ENCODE results near the gene HMG20A.

HMG20A gene

DNA sequence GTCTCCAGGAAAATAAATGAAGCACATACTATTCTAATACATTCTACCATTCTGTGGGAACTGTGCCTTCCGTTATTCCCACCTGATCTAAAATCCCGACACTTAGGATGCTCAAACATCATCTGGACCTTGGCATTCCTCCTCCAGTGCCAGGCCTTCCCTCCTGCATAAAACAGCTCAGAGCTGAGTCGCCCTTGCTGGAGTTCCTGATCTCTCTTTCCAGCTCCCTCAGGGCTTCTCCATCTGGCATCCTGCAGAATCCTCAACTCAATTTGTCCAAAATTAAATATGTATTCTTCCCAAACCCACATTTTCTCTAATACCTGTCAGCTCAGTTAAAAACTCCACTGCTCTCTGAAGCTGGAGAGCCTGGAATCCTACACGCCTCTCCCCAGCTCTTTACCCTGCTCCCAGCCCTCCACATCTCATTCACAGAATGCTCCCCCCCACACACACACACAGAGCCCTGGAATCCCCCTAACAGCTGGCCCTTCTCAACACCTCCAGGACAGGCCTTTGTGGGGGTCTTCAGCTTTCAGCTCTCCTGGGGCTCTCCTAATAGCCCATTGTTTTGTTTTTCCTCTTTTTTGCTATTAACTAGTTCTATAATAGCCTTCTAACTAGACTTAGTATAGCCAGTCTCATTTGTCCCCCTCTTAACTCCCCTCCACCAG lies 78.5 kb downstream of the HMG20A start:
- DNase-seq (ENCODE audit: low read depth in 2 of 2), result no peak

DNA sequence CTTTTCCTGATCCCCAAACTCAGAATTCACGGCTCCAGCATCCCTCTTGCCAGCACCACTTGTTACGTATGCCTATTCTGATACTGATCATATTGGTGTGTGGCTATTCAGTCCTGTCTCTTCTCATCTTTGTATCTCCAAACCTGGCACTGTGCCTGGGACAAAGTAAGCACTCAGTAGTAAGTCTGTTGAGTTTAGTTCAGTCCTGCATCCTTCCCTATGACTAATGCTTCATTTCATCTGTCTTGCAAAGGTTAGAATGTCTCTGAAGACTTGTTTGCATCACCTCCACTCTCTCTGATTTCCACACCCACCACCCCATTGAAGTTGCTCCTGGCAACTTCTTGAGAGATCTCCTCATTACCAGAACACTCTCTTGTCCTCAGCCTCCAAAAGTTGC lies 80.3 kb downstream of the HMG20A start:
- no peak for DNase-seq (ENCODE audit: low read depth in 2 of 2)

GRCh38 chr15:77502379-77503095 lies 81.8 kb downstream of the HMG20A start:
- DNase-seq (ENCODE audit: low read depth in 2 of 2), result no peak

GRCh38 chr15:77503240-77503639 lies 82.6 kb downstream of the HMG20A start:
- DNase-seq (ENCODE audit: low read depth in 2 of 2), result no peak

DNA sequence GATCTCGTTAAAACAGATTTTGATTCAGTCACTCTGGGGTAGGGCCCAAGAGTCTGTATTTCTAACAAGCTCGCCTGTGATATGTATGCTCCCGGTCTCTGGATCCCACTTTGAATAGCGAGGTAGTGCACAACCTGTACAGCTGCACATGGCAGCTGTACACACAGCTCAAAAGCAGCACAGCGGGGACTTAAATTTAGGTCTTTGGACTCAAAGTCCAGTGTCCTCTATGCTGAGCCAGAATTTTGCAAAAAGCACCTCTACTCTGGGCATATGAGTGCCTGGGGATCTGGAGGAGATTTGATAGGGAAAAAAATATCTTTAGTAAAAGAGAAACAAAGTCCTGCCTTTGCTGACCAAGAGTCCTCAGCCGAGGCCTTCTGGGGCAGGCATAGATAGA lies 83.1 kb downstream of the HMG20A start:
- no peak for DNase-seq (ENCODE audit: low read depth in 2 of 2)

GRCh38 chr15:77504306-77504705 lies 83.6 kb downstream of the HMG20A start:
- no peak for DNase-seq (ENCODE audit: low read depth in 2 of 2)

GRCh38 chr15:77504871-77505270 lies 84.2 kb downstream of the HMG20A start:
- no peak for DNase-seq (ENCODE audit: low read depth in 2 of 2)

DNA sequence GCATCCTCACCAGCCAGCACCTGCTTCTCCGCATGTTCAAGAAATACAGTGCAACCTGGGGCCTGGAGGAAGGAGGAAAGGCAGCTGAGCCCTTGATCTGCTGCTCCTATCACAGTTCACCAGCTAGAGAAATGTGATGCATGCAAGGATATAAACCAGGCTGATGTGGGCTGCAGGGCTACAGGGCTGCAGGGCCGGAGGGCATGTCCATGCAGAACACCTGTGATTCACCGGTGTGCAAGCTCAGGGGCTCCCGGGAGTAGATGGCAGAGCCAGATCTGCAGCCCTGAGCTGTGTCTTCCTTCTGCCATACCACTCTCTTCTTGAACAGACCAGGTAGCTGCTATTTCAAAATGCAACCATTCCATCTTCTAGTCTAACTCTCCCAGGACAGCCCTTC lies 84.9 kb downstream of the HMG20A start:
- no peak for DNase-seq (ENCODE audit: low read depth in 2 of 2)

DNA sequence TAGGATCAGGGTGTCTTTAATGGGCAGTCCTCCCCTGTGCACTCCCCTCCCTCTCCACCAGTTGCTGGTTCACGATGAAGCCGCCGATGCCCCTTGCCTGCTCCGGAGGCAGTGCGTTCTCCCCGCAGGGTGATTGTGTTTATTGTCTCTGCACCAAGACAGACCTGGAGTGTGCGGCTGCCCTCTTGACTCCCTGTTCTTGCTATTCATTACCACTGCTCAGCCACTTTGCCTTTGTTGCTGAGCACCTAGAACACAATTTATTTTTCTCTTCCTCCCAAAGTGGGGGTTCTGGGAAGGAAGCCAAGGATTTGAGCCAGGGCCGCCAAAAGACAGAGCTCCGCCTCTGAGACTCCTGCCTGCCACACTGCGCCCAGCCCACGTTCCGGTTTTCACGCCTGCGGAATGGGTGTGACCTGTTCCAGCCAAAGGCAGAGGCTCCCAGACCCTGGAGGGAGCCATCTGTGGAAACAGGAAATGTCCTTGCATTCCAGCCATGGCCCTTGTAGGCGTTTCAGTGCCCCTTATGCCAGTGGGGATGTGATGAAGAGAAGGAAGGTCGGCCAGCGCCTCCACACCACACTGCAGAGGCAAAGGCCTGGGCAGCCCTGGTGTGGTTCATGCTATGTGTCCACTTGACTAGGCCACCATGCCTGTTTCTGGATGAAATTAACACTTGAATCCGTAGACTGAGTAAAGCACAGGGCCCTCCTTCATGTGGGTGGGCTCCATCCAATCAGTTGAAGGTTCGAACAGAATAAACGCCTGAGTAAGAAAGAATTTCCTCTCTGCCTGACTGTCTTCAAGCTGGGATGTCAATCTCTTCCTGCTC lies 85.8 kb downstream of the HMG20A start:
- no peak for DNase-seq (ENCODE audit: low read depth in 2 of 2)

GRCh38 chr15:77507143-77507897 lies 86.6 kb downstream of the HMG20A start:
- DNase-seq (ENCODE audit: low read depth in 2 of 2), result no peak

- DNase-seq (ENCODE audit: low read depth in 2 of 2), result no peak
Observed at GRCh38 chr15:77507911-77508310, 87.2 kb downstream of the HMG20A start.

GRCh38 chr15:77508541-77509243 lies 88.0 kb downstream of the HMG20A start:
- no peak for DNase-seq (ENCODE audit: low read depth in 2 of 2)

DNA sequence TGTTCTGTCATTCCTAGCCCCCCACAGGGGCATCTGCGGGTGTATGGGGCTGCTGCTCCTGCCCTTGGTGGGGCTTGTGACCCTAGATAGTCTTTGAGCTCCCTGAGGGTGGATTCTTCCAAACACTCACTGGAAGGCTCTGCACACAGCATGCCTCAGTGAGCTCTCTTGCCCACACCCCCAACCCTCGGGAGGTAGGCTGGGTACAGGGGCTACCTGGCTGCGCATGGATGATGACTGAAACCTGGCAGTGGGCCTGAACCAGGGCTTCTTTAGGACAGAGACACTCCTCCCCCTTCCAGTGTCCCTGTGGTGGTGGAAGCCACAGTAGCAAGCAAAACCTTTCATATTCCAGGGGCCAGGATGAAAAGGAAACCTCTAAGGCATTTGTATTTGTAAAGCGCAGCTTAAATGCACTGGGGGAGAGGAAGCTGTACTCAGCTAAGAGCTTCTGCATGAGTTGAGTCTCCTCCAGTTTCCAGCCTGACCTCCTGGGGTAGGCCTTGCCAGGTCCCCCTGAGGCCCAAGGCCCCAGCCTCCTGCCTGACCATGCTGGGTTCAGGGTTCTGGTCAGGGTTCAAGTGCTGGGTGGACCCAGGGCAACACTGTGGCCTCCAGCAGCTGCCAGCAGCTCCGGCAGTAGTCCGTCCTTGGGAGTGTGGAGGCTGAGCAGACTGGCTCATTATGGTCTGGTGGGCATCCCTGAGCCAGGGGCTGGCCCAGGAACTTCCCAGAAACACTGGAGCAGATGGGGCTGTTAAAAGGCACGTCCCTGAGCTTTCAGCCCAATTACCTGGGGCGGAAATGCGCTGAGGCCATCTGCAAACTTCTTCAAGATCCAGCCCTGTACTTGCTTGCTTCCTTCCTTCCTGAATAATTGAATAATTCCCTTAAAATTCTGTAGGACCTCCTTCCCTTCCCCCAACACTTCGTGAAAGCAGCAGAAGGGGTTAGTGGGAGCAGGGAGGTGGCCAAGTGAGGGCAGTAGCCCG lies 89.7 kb downstream of the HMG20A start:
- DNase-seq (ENCODE audit: low read depth in 2 of 2), result no peak

DNA sequence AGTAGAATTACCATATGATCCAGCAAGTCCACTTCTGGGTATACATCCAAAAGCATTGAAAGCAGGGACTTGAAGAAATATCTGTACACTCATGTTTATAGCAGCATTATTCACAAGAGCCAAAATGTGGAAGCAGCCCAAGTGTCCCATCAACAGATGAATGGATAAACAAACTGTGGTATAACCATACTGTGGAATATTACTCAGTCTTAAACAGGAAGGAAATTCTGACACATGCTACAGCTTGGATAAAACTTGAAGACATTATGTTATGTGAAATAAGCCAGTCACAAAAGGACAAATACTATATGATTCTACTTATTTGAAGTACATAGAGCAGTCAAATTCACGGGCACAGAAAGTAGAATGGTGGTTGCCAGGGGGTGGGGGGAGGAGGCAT lies 91.2 kb downstream of the HMG20A start:
- DNase-seq (ENCODE audit: low read depth in 2 of 2), result no peak

DNA sequence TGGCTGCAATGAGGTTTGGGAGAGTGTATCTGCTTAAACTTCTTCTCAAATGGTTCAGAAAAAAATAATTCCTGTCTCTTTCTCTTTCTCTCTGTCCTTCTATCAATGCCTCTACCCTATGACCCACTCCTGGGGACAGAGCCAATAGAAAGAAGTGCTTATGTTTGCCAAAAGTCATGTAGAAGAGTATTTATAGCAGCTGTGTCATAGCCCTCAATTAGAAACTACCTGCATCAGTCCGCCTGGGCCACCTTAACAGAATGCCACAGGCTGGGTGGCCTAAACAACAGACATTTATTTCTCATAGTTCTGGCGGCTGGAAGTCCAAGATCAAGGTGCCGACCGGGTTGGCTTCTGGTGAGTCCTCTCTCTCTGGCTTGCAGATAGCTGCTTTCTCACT lies 92.5 kb downstream of the HMG20A start:
- DNase-seq (ENCODE audit: low read depth in 2 of 2), result no peak

- no peak for DNase-seq (ENCODE audit: low read depth in 2 of 2)
Observed at GRCh38 chr15:77514641-77515402, 94.1 kb downstream of the HMG20A start.

DNA sequence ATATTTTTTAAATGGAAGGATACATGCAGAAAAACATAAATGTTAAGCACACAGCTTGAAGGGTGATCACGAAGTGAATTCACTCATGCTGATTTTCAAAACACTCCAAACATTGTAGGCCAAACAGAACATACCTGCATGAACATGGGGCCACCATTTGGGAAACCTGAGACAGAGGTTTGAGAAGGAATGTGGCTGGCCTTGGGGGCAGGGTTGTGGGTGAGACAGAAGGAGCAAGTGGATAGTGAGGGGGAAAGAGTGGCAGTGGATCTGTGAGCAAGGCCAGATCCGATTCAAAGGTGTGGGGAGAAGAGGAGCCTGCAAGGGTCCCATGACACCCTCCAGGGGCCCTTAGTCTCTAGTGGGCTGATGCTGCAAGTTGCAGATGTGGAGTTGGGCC lies 94.9 kb downstream of the HMG20A start:
- no peak for DNase-seq (ENCODE audit: low read depth in 2 of 2)

DNA sequence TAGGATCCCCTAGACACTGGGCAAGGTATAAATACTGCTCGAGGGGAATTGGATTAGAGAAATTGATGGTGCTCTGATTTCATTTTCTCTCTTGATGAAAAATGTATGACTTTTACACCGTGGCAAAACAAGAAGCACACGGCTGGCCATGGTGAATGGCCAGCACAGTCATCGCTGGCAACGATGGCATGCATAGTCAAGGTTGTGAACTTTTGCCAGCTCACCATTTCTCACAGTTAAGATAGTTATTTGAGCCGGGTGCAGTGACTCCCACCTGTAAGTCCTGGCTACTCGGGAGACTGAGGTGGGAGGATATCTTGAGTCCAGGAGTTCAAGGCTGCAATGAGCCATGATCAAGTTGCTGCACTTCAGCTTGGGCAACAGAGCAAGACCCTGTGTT lies 95.4 kb downstream of the HMG20A start:
- no peak for DNase-seq (ENCODE audit: low read depth in 2 of 2)

- no peak for DNase-seq (ENCODE audit: low read depth in 2 of 2)
Observed at GRCh38 chr15:77516786-77517185, 96.1 kb downstream of the HMG20A start.
